ENCODE results near the gene EPAS1. TPM values are rescaled to one million over a fixed set of nuclear protein-coding genes. Genes with fewer than 3 reads are reported as not detected.

EPAS1 gene
- total RNA-seq, 1 donor from 2014 or later = 0.15 TPM

GRCh38 chr2:46375566-46376125 lies 78.4 kb downstream of the EPAS1 start:
- Histone ChIP-seq H3K9ac (no peak overlapping the region), H3K36me3 (no peaks in the 10 kb centered on the region), H2AFZ (replicated peaks) (no peak overlapping the region), H3K9me3 (ENCODE audit: low read depth) (no peaks in the 10 kb centered on the region), H3F3A (ENCODE audit: low read depth) (no peaks in the 10 kb centered on the region), H3K79me2 (ENCODE audit: low read depth) (no peaks in the 10 kb centered on the region), H3K27me3 (no peaks in the 10 kb centered on the region), H4K20me1 (ENCODE audit: low read depth) (no peaks in the 10 kb centered on the region), H3K27ac (no peak overlapping the region), H3K4me3 (no peak overlapping the region), H3K4me2 (no peak overlapping the region), H3K4me1 (no peaks in the 10 kb centered on the region)
- peaks cover 3% of the 10 kb centered on the region for H3K27me3 Mint-ChIP-seq (ENCODE audit: insufficient read depth, low read depth)
- H3K4me3 Mint-ChIP-seq = no peak overlapping the region
- H3K4me1 Mint-ChIP-seq = no peaks in the 10 kb centered on the region
- peaks cover 3% of the 10 kb centered on the region for H3K9me3 Mint-ChIP-seq
- no peaks in the 10 kb centered on the region for H3K36me3 Mint-ChIP-seq
- no peak for DNase-seq (ENCODE audit: low spot score)
- H3K27ac Mint-ChIP-seq = no peak overlapping the region
- TF ChIP-seq EZH2phosphoT487 (IDR thresholded peaks at IDR 0.05) = no peak
- no peak for TF ChIP-seq CTCF (IDR thresholded peaks at IDR 0.05)
- TF ChIP-seq EZH2 (IDR thresholded peaks at IDR 0.05) = no peak

GRCh38 chr2:46376586-46376985 lies 79.4 kb downstream of the EPAS1 start:
- Histone ChIP-seq H3K4me2 (no peak overlapping the region), H3K36me3 (no peaks in the 10 kb centered on the region), H3K4me3 (no peak overlapping the region)

GRCh38 chr2:46377101-46377581 lies 79.9 kb downstream of the EPAS1 start:
- Mint-ChIP-seq H3K27ac (peak overlapping the region; percentile 25), H3K36me3 (no peaks in the 10 kb centered on the region), H3K4me3 (no peak overlapping the region), H3K4me1 (no peaks in the 10 kb centered on the region), H3K27me3 (ENCODE audit: insufficient read depth, low read depth) (peaks cover 3% of the 10 kb centered on the region), H3K9me3 (peaks cover 3% of the 10 kb centered on the region)
- Histone ChIP-seq H3K4me2 (no peak overlapping the region), H3K9ac (no peak overlapping the region), H3K4me1 (no peaks in the 10 kb centered on the region), H3K27me3 (no peaks in the 10 kb centered on the region), H3F3A (ENCODE audit: low read depth) (no peaks in the 10 kb centered on the region), H4K20me1 (ENCODE audit: low read depth) (no peaks in the 10 kb centered on the region), H3K36me3 (no peaks in the 10 kb centered on the region), H3K9me3 (ENCODE audit: low read depth) (no peaks in the 10 kb centered on the region), H3K79me2 (ENCODE audit: low read depth) (no peaks in the 10 kb centered on the region), H3K27ac (no peak overlapping the region), H2AFZ (replicated peaks) (no peak overlapping the region), H3K4me3 (no peak overlapping the region)
- DNase-seq (ENCODE audit: low spot score) = peak; percentile 18
- TF ChIP-seq CTCF (IDR thresholded peaks at IDR 0.05) (no peak), EZH2 (IDR thresholded peaks at IDR 0.05) (no peak), EZH2phosphoT487 (IDR thresholded peaks at IDR 0.05) (no peak)

More at GRCh38 chr2:46376586-46376985, 79.4 kb downstream of the EPAS1 start:
- Histone ChIP-seq H3K4me1 (no peaks in the 10 kb centered on the region), H3F3A (ENCODE audit: low read depth) (no peaks in the 10 kb centered on the region), H4K20me1 (ENCODE audit: low read depth) (no peaks in the 10 kb centered on the region), H3K27ac (no peak overlapping the region), H2AFZ (replicated peaks) (no peak overlapping the region), H3K9ac (no peak overlapping the region), H3K9me3 (ENCODE audit: low read depth) (no peaks in the 10 kb centered on the region), H3K27me3 (no peaks in the 10 kb centered on the region), H3K79me2 (ENCODE audit: low read depth) (no peaks in the 10 kb centered on the region)
- Mint-ChIP-seq H3K4me3 (no peak overlapping the region), H3K36me3 (no peaks in the 10 kb centered on the region), H3K27me3 (ENCODE audit: insufficient read depth, low read depth) (peaks cover 3% of the 10 kb centered on the region), H3K4me1 (no peaks in the 10 kb centered on the region), H3K9me3 (peaks cover 3% of the 10 kb centered on the region), H3K27ac (peak overlapping the region; percentile 25)
- no peak for DNase-seq (ENCODE audit: low spot score)
- no peak for TF ChIP-seq EZH2phosphoT487 (IDR thresholded peaks at IDR 0.05)
- TF ChIP-seq CTCF (IDR thresholded peaks at IDR 0.05) = no peak
- no peak for TF ChIP-seq EZH2 (IDR thresholded peaks at IDR 0.05)
